ENCODE results near the gene ARHGAP40.

ARHGAP40 gene

DNA sequence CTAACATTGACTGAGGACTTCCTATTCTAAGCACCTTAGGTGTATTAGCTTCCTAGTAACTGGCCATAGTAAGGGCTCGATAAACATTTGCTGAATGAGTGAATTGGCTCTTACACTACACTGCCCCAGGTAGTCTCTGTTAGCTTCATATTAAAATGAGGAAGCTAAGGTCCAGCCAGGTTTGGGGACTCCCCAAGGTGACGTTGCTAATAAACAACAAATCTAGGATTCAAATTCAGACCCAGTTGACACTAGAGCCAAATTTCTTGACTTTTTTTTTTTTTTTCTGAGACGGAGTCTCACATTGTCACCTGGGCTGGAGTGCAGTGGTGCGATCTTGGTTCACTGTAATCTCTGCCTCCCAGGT lies 16.2 kb downstream of the ARHGAP40 start:
- no peak for TF ChIP-seq CTCF (IDR thresholded peaks at IDR 0.05; ENCODE audit: borderline replicate concordance, control extremely low read depth, extremely low read depth, insufficient read depth, missing control alignments)
- in situ Hi-C loops (cut with MboI; ENCODE audit: low sequenced_read_pairs, unreplicated experiment) = no loop called here
- DNase-seq (ENCODE audit: low spot score) = no peak

DNA sequence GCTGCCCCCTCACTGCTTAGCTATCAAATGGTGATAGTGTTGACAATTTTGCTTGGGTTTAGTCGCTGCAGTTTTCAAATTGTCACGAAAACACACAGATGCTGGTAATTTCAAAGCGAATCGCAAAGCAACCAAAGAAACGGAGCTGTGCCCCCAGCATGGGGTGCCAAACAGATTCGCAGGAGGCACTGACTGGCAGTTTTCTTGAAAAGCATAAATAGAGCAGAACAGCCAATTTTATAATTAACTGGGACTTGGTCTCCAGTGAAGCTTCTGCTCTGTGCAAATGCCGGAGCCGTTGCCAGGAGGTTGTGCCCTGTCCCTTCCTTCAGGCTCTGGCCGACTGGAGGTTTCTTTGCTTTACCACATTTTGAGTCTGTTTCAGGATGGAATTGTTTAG lies 18.8 kb downstream of the ARHGAP40 start:
- DNase-seq (ENCODE audit: low spot score) = no peak
- no peak for TF ChIP-seq CTCF (IDR thresholded peaks at IDR 0.05; ENCODE audit: borderline replicate concordance, control extremely low read depth, extremely low read depth, insufficient read depth, missing control alignments)
- in situ Hi-C loops (cut with MboI; ENCODE audit: low sequenced_read_pairs, unreplicated experiment) = no loop called here

GRCh38 chr20:38623061-38623460 lies 21.5 kb downstream of the ARHGAP40 start:
- in situ Hi-C loops (cut with MboI; ENCODE audit: low sequenced_read_pairs, unreplicated experiment) = no loop called here
- no peak for TF ChIP-seq CTCF (IDR thresholded peaks at IDR 0.05; ENCODE audit: borderline replicate concordance, control extremely low read depth, extremely low read depth, insufficient read depth, missing control alignments)
- DNase-seq (ENCODE audit: low spot score) = no peak

GRCh38 chr20:38624084-38624483 lies 22.5 kb downstream of the ARHGAP40 start:
- DNase-seq (ENCODE audit: low spot score) = no peak
- TF ChIP-seq CTCF (IDR thresholded peaks at IDR 0.05; ENCODE audit: borderline replicate concordance, control extremely low read depth, extremely low read depth, insufficient read depth, missing control alignments) = no peak
- in situ Hi-C loops (cut with MboI; ENCODE audit: low sequenced_read_pairs, unreplicated experiment) = no loop called here

DNA sequence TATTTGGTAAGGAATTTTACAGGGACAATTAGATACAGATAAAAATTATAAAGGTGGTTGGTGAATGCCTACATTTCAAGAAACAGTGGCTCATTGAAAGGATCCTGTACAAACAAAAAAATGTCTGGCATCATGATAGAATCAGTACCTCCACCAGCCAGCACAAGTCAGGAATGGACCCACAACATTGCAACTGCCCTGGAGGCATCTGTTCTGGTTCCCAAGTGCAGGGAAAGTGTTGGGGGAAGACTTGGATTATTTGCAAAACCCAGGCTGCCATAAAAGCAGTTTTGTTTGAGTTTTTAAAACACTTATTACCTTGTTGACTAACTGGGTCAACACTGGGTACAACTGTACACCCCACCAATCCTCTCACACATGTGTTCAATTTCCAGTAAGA lies 24.3 kb downstream of the ARHGAP40 start:
- in situ Hi-C loops (cut with MboI; ENCODE audit: low sequenced_read_pairs, unreplicated experiment) = no loop called here
- no peak for TF ChIP-seq CTCF (IDR thresholded peaks at IDR 0.05; ENCODE audit: borderline replicate concordance, control extremely low read depth, extremely low read depth, insufficient read depth, missing control alignments)
- no peak for DNase-seq (ENCODE audit: low spot score)

DNA sequence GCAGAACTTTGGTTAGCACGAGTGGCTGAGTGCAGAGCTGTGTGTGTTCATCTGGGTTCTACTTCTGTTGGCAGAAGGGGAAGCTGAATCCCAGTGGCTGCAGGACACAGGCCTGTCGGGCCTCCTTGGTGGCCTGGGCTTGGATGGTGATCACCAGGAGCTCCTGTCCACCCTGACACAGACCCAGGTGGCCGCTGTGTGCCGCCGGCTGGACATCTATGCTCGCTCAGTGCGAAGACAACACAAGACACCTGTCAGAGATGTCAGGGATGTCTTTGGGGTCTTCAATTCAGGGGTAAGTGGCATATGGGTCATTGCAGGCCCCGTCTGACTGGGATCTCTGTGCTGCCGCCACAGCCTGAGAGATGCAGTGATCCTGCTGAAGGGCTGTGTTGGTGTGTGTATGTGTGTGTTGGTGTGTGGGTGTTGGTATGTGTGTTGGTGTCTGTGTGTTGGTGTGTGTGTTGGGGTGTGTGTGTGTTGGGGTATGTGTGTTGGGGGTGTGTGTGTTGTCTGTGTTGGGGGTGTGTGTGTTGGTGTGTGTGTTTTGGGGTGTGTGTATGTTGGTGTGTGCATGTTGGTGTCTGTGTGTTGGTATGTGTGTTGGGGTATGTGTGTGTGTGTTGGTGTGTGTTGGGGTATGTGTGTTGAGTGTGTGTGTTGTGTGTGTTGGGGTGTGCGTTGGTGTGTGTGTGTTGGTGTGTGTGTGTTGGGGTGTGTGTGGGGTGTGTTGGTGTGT lies 25.5 kb downstream of the ARHGAP40 start:
- no peak for DNase-seq (ENCODE audit: low spot score)
- in situ Hi-C loops (cut with MboI; ENCODE audit: low sequenced_read_pairs, unreplicated experiment) = no loop called here
- no peak for TF ChIP-seq CTCF (IDR thresholded peaks at IDR 0.05; ENCODE audit: borderline replicate concordance, control extremely low read depth, extremely low read depth, insufficient read depth, missing control alignments)

Measured in GM13976 (cell line).